ENCODE measurements around the gene CCDC179.

DNA sequence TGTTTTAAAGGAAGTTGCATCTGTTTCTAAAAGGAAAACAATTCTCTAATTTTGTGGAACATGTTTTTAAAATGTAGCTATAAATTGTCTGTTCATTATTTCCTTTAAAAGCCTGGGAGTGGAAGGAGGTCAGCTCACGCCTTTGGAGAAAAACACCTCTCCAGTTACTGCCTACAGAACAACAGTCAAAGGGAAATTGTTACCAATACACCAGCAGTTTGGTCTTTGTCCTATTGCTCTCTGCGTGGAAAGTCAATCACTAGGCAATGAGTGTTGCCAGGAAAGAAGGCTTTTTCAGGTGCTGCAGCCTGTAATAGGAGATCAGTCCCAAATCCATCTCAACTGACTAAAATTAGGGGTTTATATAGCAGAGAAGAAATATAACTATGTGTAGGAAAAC, 52.9 kb downstream of the CCDC179 start:
- TF ChIP-seq, protein P1, sequence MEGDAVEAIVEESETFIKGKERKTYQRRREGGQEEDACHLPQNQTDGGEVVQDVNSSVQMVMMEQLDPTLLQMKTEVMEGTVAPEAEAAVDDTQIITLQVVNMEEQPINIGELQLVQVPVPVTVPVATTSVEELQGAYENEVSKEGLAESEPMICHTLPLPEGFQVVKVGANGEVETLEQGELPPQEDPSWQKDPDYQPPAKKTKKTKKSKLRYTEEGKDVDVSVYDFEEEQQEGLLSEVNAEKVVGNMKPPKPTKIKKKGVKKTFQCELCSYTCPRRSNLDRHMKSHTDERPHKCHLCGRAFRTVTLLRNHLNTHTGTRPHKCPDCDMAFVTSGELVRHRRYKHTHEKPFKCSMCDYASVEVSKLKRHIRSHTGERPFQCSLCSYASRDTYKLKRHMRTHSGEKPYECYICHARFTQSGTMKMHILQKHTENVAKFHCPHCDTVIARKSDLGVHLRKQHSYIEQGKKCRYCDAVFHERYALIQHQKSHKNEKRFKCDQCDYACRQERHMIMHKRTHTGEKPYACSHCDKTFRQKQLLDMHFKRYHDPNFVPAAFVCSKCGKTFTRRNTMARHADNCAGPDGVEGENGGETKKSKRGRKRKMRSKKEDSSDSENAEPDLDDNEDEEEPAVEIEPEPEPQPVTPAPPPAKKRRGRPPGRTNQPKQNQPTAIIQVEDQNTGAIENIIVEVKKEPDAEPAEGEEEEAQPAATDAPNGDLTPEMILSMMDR (IDR thresholded peaks at IDR 0.05): no peak
- no peak for TF ChIP-seq POLR2A (IDR thresholded peaks at IDR 0.05)

Measured in testis (tissue), 2 donors.